MM.1S (cell line): ENCODE measurements around the gene PLD1.

Experiments used
- DNase-seq: peaks from one replicate; pipeline ENCODE4 v3.0.0-alpha.2; 2015
- H2AFZ ChIP-seq: fragments of 300-600 bp; sonication (generic); 2 replicates; pipeline ENCODE4 v1.6.0; 2016; ENCODE audit warnings: antibody characterized with exemption, low read length
- H3F3A ChIP-seq: fragments of 300-600 bp; sonication (generic); 2 replicates; pipeline ENCODE4 v1.6.1; 2016; ENCODE audit warnings: mild to moderate bottlenecking, antibody characterized with exemption, low read length, moderate library complexity, mixed read lengths; ENCODE audit not compliant: insufficient read depth
- H3K27ac ChIP-seq: fragments of 300-600 bp; sonication (generic); 2 replicates; pipeline ENCODE4 v1.5.1; 2016; ENCODE audit warnings: mild to moderate bottlenecking, low read length
- H3K27me3 ChIP-seq: fragments of 300-600 bp; sonication (generic); replicated peaks from 2 replicates; pipeline ENCODE4 v1.6.0; 2016; ENCODE audit warnings: low read length; ENCODE audit not compliant: insufficient read depth
- H3K36me3 ChIP-seq: fragments of 300-600 bp; sonication (generic); replicated peaks from 2 replicates; pipeline ENCODE4 v1.6.1; 2016; ENCODE audit warnings: mild to moderate bottlenecking, low read length, mixed read lengths; ENCODE audit not compliant: insufficient read depth
- H3K4me1 ChIP-seq: fragments of 300-600 bp; sonication (generic); 2 replicates; pipeline ENCODE4 v1.6.1; 2016; ENCODE audit warnings: low read length, mixed read lengths
- H3K4me2 ChIP-seq: fragments of 300-600 bp; sonication (generic); 2 replicates; pipeline ENCODE4 v1.6.0; 2016; ENCODE audit warnings: low read depth, low read length
- H3K4me3 ChIP-seq: fragments of 300-600 bp; sonication (generic); 2 replicates; pipeline ENCODE4 v1.5.1; 2016; ENCODE audit warnings: low read length, mixed read lengths
- H3K79me2 ChIP-seq: fragments of 300-600 bp; sonication (generic); 2 replicates; pipeline ENCODE4 v1.6.1; 2016; ENCODE audit warnings: mixed run types, low read length, mixed read lengths
- H3K9ac ChIP-seq: fragments of 300-600 bp; sonication (generic); 2 replicates; pipeline ENCODE4 v1.6.1; 2016; ENCODE audit warnings: low read length, mixed read lengths
- H3K9me2 ChIP-seq: fragments of 300-600 bp; sonication (generic); replicated peaks from 2 replicates; pipeline ENCODE4 v1.6.1; 2016; ENCODE audit warnings: mild to moderate bottlenecking, low read length, mixed read lengths; ENCODE audit not compliant: insufficient read depth
- H3K9me3 ChIP-seq: fragments of 300-600 bp; sonication (generic); replicated peaks from 2 replicates; pipeline ENCODE4 v1.6.1; 2016; ENCODE audit warnings: mild to moderate bottlenecking, low read length, mixed read lengths; ENCODE audit not compliant: insufficient read depth
- H4K20me1 ChIP-seq: fragments of 300-600 bp; sonication (generic); 2 replicates; pipeline ENCODE4 v1.6.1; 2016; ENCODE audit warnings: mild to moderate bottlenecking, low read length, moderate library complexity, mixed read lengths; ENCODE audit not compliant: insufficient read depth
- CTCF ChIP-seq: fragments of 300-600 bp; sonication (generic); IDR thresholded peaks from 2 replicates; pipeline ENCODE4 v1.5.1; 2016; ENCODE audit warnings: antibody characterized with exemption, low read length, mixed read lengths
- EZH2 ChIP-seq: fragments of 300-600 bp; sonication (generic); optimal IDR thresholded peaks from 2 replicates; pipeline ENCODE3; 2017; ENCODE audit warnings: low read depth, mild to moderate bottlenecking, antibody characterized with exemption, low read length, mixed read lengths
- EZH2phosphoT487 ChIP-seq: fragments of 300-600 bp; sonication (generic); IDR thresholded peaks from 2 replicates; pipeline ENCODE4 v1.6.1; 2018; ENCODE audit warnings: antibody characterized with exemption, low read length

The PLD1 gene

DNA sequence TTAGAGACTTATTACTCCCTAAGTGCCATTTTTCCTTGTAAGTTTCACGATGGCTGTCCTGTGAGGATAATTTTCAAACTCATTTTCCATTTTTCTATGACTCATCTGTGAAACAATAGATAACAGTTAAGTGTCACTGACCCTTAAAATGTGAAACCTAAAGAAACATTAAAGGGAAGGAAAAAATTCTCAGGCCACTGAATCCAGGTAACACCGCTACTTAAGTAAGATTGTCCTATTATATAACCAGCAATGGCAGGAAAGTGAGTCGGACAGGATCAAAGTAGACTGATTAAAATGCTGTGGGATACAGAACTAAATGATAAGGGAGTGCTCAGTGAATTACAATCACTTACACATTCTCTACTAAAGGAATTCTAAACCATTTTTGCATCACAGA lies 12.4 kb downstream of the PLD1 start:
- Histone ChIP-seq H3K36me3 (no peaks in the 10 kb centered on the region), H3K4me1 (0 out of 2 replicates have a peak, but pooled peaks cover 8% of the 10 kb centered on the region), H4K20me1 (no peaks in the 10 kb centered on the region), H3K9ac (no peak overlapping the region), H3K9me2 (no peaks in the 10 kb centered on the region), H3K4me3 (no peak overlapping the region), H3K4me2 (no peak overlapping the region), H3F3A (no peaks in the 10 kb centered on the region), H3K79me2 (no peaks in the 10 kb centered on the region), H2AFZ (no peak overlapping the region), H3K27me3 (no peaks in the 10 kb centered on the region), H3K9me3 (no peaks in the 10 kb centered on the region), H3K27ac (no peak overlapping the region)
- DNase-seq: no peak
- TF ChIP-seq CTCF: no peak
- TF ChIP-seq EZH2: no peak
- TF ChIP-seq EZH2phosphoT487: no peak

DNA sequence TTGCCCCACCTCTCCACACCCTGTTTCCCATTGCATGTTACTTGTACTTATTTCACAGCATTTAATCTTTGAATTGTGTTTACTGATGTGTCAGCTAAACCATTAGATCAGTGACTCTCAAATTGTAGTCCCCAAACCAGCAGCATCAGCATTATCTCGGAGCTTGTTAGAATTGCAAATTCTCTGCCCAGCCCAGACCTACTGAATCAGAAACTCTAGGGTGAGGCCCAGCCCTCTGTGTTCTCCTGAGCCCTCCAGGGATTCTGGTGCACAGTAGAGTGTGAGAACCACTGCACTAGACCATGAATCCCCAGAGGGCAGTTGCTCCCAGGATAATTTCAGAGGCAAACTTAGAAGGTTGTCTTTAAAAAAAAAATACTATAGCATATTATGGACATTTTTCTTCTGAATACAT lies 13.0 kb downstream of the PLD1 start:
- no peak overlapping the region for H3K27ac ChIP-seq

DNA sequence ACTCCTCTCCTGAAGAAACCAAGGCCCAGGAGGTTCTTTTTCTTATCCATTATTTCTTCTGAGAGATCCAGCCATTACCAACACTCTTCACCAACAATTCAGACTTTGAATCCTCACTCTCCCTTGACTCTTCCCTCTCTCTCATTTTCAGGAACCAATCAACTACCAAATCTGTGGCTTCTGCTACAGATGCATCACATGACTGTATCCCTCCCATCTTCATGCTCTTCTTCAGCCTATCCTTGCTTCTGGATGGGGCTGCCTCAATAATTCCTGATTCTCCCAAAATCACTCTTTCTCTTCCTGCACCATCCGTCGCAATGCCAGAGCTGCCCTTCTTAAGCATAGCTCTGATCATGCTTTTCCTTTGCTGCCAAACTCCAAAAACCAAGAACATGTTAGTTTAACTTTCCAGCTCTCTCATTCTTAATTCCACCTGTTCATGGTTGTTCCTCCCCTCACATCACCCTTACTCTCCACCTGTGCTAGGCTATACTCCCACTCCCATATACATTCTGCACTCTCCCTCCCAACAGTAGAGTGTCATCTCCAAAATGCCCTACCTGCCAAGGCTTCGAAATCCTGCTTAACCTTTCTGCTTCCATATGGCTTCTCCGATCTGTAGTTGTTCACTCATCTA lies 13.5 kb downstream of the PLD1 start:
- Histone ChIP-seq H3K4me3 (no peak overlapping the region), H3K4me1 (0 out of 2 replicates have a peak, but pooled peaks cover 2% of the 10 kb centered on the region), H3K79me2 (no peaks in the 10 kb centered on the region), H3K4me2 (no peak overlapping the region), H3K9me3 (no peaks in the 10 kb centered on the region), H2AFZ (no peak overlapping the region), H3K36me3 (no peaks in the 10 kb centered on the region), H3K27me3 (no peaks in the 10 kb centered on the region), H4K20me1 (no peaks in the 10 kb centered on the region), H3K9me2 (no peaks in the 10 kb centered on the region), H3K27ac (no peak overlapping the region), H3K9ac (no peak overlapping the region), H3F3A (no peaks in the 10 kb centered on the region)
- no peak for DNase-seq
- no peak for TF ChIP-seq EZH2
- TF ChIP-seq EZH2phosphoT487: no peak
- TF ChIP-seq CTCF: no peak

More for the DNA sequence above, 13.0 kb downstream of the PLD1 start:
- no peaks in the 10 kb centered on the region for H4K20me1 ChIP-seq
- H3K79me2 ChIP-seq: no peaks in the 10 kb centered on the region
- H3K9me3 ChIP-seq: no peaks in the 10 kb centered on the region
- no peak overlapping the region for H3K9ac ChIP-seq
- H2AFZ ChIP-seq: no peak overlapping the region
- H3K4me1 ChIP-seq: 0 out of 2 replicates have a peak, but pooled peaks cover 7% of the 10 kb centered on the region
- H3F3A ChIP-seq: no peaks in the 10 kb centered on the region
- no peaks in the 10 kb centered on the region for H3K9me2 ChIP-seq
- H3K4me3 ChIP-seq: no peak overlapping the region
- no peaks in the 10 kb centered on the region for H3K27me3 ChIP-seq
- H3K36me3 ChIP-seq: no peaks in the 10 kb centered on the region
- TF ChIP-seq CTCF (no peak), EZH2 (no peak), EZH2phosphoT487 (no peak)
- H3K4me2 ChIP-seq: no peak overlapping the region
- DNase-seq: no peak
